ENCODE data around the gene JCHAIN. TPM values are rescaled to one million over a fixed set of nuclear protein-coding genes. Genes with fewer than 3 reads are reported as not detected.
"Not testable (repeated sequence)": the region's sequence is repeated elsewhere in the genome, so short reads cannot be mapped to it uniquely, and the experiment has no call there.

JCHAIN gene
- polyA plus RNA-seq, 4 donors = 0.90 to 2,753 (median 108) TPM

GRCh38 chr4:70682142-70682541, 15.8 kb upstream of the JCHAIN start:
- not testable (repeated sequence) for H3K9me3 ChIP-seq (ENCODE audit: control insufficient read depth in 2 of 2, insufficient read depth in 1 of 2, low read depth in 1 of 2, low read length in 1 of 2); H3K4me1 ChIP-seq (ENCODE audit: control insufficient read depth in 3 of 3, insufficient read depth in 2 of 3, low read depth in 1 of 3, low read length in 2 of 3); FAIRE-seq; H3K4me3 ChIP-seq (ENCODE audit: low read depth in 1 of 3, low read length in 3 of 3); H3K27ac ChIP-seq (ENCODE audit: low read depth in 1 of 3, low read length in 2 of 3); DNase-seq; H3K27me3 ChIP-seq (ENCODE audit: control insufficient read depth in 3 of 3, insufficient read depth in 3 of 3, low read length in 3 of 3); H3K36me3 ChIP-seq (ENCODE audit: control insufficient read depth in 3 of 3, insufficient read depth in 2 of 3, low read depth in 1 of 3, low read length in 3 of 3)
- WGBS, 3 donors = 73 to 80% (median 78%) methylated on average over 3 of the region's 3 CpGs

- Histone ChIP-seq H3K27ac (ENCODE audit: low read depth in 1 of 3, low read length in 2 of 3) (no peak overlapping the region), H3K4me3 (ENCODE audit: low read depth in 1 of 3, low read length in 3 of 3) (no peak overlapping the region), H3K36me3 (ENCODE audit: control insufficient read depth in 3 of 3, insufficient read depth in 2 of 3, low read depth in 1 of 3, low read length in 3 of 3) (no peaks in the 10 kb centered on the region), H3K9me3 (ENCODE audit: control insufficient read depth in 2 of 2, insufficient read depth in 1 of 2, low read depth in 1 of 2, low read length in 1 of 2) (no peaks in the 10 kb centered on the region), H3K4me1 (ENCODE audit: control insufficient read depth in 3 of 3, insufficient read depth in 2 of 3, low read depth in 1 of 3, low read length in 2 of 3) (no peaks in the 10 kb centered on the region), H3K27me3 (ENCODE audit: control insufficient read depth in 3 of 3, insufficient read depth in 3 of 3, low read length in 3 of 3) (no peaks in the 10 kb centered on the region)
- no peak for DNase-seq
- peak; percentile 84 for FAIRE-seq
Observed at GRCh38 chr4:70681704-70682103, 15.4 kb upstream of the JCHAIN start.

- Histone ChIP-seq H3K9me3 (ENCODE audit: control insufficient read depth in 2 of 2, insufficient read depth in 1 of 2, low read depth in 1 of 2, low read length in 1 of 2) (no peaks in the 10 kb centered on the region), H3K4me1 (ENCODE audit: control insufficient read depth in 3 of 3, insufficient read depth in 2 of 3, low read depth in 1 of 3, low read length in 2 of 3) (no peaks in the 10 kb centered on the region), H3K36me3 (ENCODE audit: control insufficient read depth in 3 of 3, insufficient read depth in 2 of 3, low read depth in 1 of 3, low read length in 3 of 3) (no peaks in the 10 kb centered on the region), H3K27ac (ENCODE audit: low read depth in 1 of 3, low read length in 2 of 3) (no peak overlapping the region), H3K27me3 (ENCODE audit: control insufficient read depth in 3 of 3, insufficient read depth in 3 of 3, low read length in 3 of 3) (no peaks in the 10 kb centered on the region), H3K4me3 (ENCODE audit: low read depth in 1 of 3, low read length in 3 of 3) (no peak overlapping the region)
- no peak for FAIRE-seq
- DNase-seq = no peak
Observed at GRCh38 chr4:70680934-70681333, 14.6 kb upstream of the JCHAIN start.

- FAIRE-seq (no peak), DNase-seq (no peak)
- H3K27me3 ChIP-seq (ENCODE audit: control insufficient read depth in 3 of 3, insufficient read depth in 3 of 3, low read length in 3 of 3) = no peaks in the 10 kb centered on the region
- no peaks in the 10 kb centered on the region for H3K9me3 ChIP-seq (ENCODE audit: control insufficient read depth in 2 of 2, insufficient read depth in 1 of 2, low read depth in 1 of 2, low read length in 1 of 2)
- no peaks in the 10 kb centered on the region for H3K4me1 ChIP-seq (ENCODE audit: control insufficient read depth in 3 of 3, insufficient read depth in 2 of 3, low read depth in 1 of 3, low read length in 2 of 3)
- no peak overlapping the region for H3K27ac ChIP-seq (ENCODE audit: low read depth in 1 of 3, low read length in 2 of 3)
- WGBS, 3 donors = 73 to 85% (median 75%) methylated on average over 1 of the region's 1 CpG
- H3K4me3 ChIP-seq (ENCODE audit: low read depth in 1 of 3, low read length in 3 of 3) = no peak overlapping the region
- no peaks in the 10 kb centered on the region for H3K36me3 ChIP-seq (ENCODE audit: control insufficient read depth in 3 of 3, insufficient read depth in 2 of 3, low read depth in 1 of 3, low read length in 3 of 3)
Observed at GRCh38 chr4:70678383-70678999, 12.2 kb upstream of the JCHAIN start.

GRCh38 chr4:70676554-70677090, 10.3 kb upstream of the JCHAIN start:
- no peaks in the 10 kb centered on the region for H3K9me3 ChIP-seq (ENCODE audit: control insufficient read depth in 2 of 2, insufficient read depth in 1 of 2, low read depth in 1 of 2, low read length in 1 of 2)
- DNase-seq (no peak), FAIRE-seq (no peak)
- no peaks in the 10 kb centered on the region for H3K27me3 ChIP-seq (ENCODE audit: control insufficient read depth in 3 of 3, insufficient read depth in 3 of 3, low read length in 3 of 3)
- H3K4me3 ChIP-seq (ENCODE audit: low read depth in 1 of 3, low read length in 3 of 3) = no peak overlapping the region
- H3K27ac ChIP-seq (ENCODE audit: low read depth in 1 of 3, low read length in 2 of 3) = peak overlapping the region in 1 of 3 donors; percentile 40
- WGBS, 3 donors = 88 to 90% (median 88%) methylated on average over 6 of the region's 6 CpGs
- H3K36me3 ChIP-seq (ENCODE audit: control insufficient read depth in 3 of 3, insufficient read depth in 2 of 3, low read depth in 1 of 3, low read length in 3 of 3) = no peaks in the 10 kb centered on the region
- H3K4me1 ChIP-seq (ENCODE audit: control insufficient read depth in 3 of 3, insufficient read depth in 2 of 3, low read depth in 1 of 3, low read length in 2 of 3) = no peaks in the 10 kb centered on the region

- WGBS, 3 donors = 51 to 67% (median 51%) methylated on average over 1 of the region's 1 CpG
- Histone ChIP-seq H3K4me1 (ENCODE audit: control insufficient read depth in 3 of 3, insufficient read depth in 2 of 3, low read depth in 1 of 3, low read length in 2 of 3) (no peaks in the 10 kb centered on the region), H3K27ac (ENCODE audit: low read depth in 1 of 3, low read length in 2 of 3) (no peak overlapping the region), H3K27me3 (ENCODE audit: control insufficient read depth in 3 of 3, insufficient read depth in 3 of 3, low read length in 3 of 3) (no peaks in the 10 kb centered on the region), H3K9me3 (ENCODE audit: control insufficient read depth in 2 of 2, insufficient read depth in 1 of 2, low read depth in 1 of 2, low read length in 1 of 2) (no peaks in the 10 kb centered on the region), H3K4me3 (ENCODE audit: low read depth in 1 of 3, low read length in 3 of 3) (no peak overlapping the region), H3K36me3 (ENCODE audit: control insufficient read depth in 3 of 3, insufficient read depth in 2 of 3, low read depth in 1 of 3, low read length in 3 of 3) (no peaks in the 10 kb centered on the region)
- DNase-seq (no peak), FAIRE-seq (no peak)
Observed at GRCh38 chr4:70674731-70675130, 8.4 kb upstream of the JCHAIN start.

GRCh38 chr4:70674191-70674590, 7.9 kb upstream of the JCHAIN start:
- no peaks in the 10 kb centered on the region for H3K4me1 ChIP-seq (ENCODE audit: control insufficient read depth in 3 of 3, insufficient read depth in 2 of 3, low read depth in 1 of 3, low read length in 2 of 3)

GRCh38 chr4:70671091-70671490, 4.8 kb upstream of the JCHAIN start:
- Histone ChIP-seq H3K4me1 (ENCODE audit: control insufficient read depth in 3 of 3, insufficient read depth in 2 of 3, low read depth in 1 of 3, low read length in 2 of 3) (no peaks in the 10 kb centered on the region), H3K27me3 (ENCODE audit: control insufficient read depth in 3 of 3, insufficient read depth in 3 of 3, low read length in 3 of 3) (no peaks in the 10 kb centered on the region), H3K4me3 (ENCODE audit: low read depth in 1 of 3, low read length in 3 of 3) (no peak overlapping the region), H3K9me3 (ENCODE audit: control insufficient read depth in 2 of 2, insufficient read depth in 1 of 2, low read depth in 1 of 2, low read length in 1 of 2) (no peaks in the 10 kb centered on the region), H3K27ac (ENCODE audit: low read depth in 1 of 3, low read length in 2 of 3) (no peak overlapping the region), H3K36me3 (ENCODE audit: control insufficient read depth in 3 of 3, insufficient read depth in 2 of 3, low read depth in 1 of 3, low read length in 3 of 3) (no peaks in the 10 kb centered on the region)
- 10 to 50% (median 32%) methylated on average over 2 of the region's 2 CpGs for WGBS, 3 donors
- FAIRE-seq (no peak), DNase-seq (no peak)

More at GRCh38 chr4:70674191-70674590, 7.9 kb upstream of the JCHAIN start:
- Histone ChIP-seq H3K36me3 (ENCODE audit: control insufficient read depth in 3 of 3, insufficient read depth in 2 of 3, low read depth in 1 of 3, low read length in 3 of 3) (no peaks in the 10 kb centered on the region), H3K4me3 (ENCODE audit: low read depth in 1 of 3, low read length in 3 of 3) (no peak overlapping the region), H3K9me3 (ENCODE audit: control insufficient read depth in 2 of 2, insufficient read depth in 1 of 2, low read depth in 1 of 2, low read length in 1 of 2) (no peaks in the 10 kb centered on the region), H3K27ac (ENCODE audit: low read depth in 1 of 3, low read length in 2 of 3) (no peak overlapping the region), H3K27me3 (ENCODE audit: control insufficient read depth in 3 of 3, insufficient read depth in 3 of 3, low read length in 3 of 3) (no peaks in the 10 kb centered on the region)
- DNase-seq (no peak), FAIRE-seq (no peak)

GRCh38 chr4:70670332-70671014, 4.2 kb upstream of the JCHAIN start:
- Histone ChIP-seq H3K4me3 (ENCODE audit: low read depth in 1 of 3, low read length in 3 of 3) (no peak overlapping the region), H3K36me3 (ENCODE audit: control insufficient read depth in 3 of 3, insufficient read depth in 2 of 3, low read depth in 1 of 3, low read length in 3 of 3) (no peaks in the 10 kb centered on the region), H3K4me1 (ENCODE audit: control insufficient read depth in 3 of 3, insufficient read depth in 2 of 3, low read depth in 1 of 3, low read length in 2 of 3) (no peaks in the 10 kb centered on the region), H3K27me3 (ENCODE audit: control insufficient read depth in 3 of 3, insufficient read depth in 3 of 3, low read length in 3 of 3) (no peaks in the 10 kb centered on the region), H3K9me3 (ENCODE audit: control insufficient read depth in 2 of 2, insufficient read depth in 1 of 2, low read depth in 1 of 2, low read length in 1 of 2) (no peaks in the 10 kb centered on the region), H3K27ac (ENCODE audit: low read depth in 1 of 3, low read length in 2 of 3) (no peak overlapping the region)
- DNase-seq (no peak), FAIRE-seq (no peak)
- 73 to 82% (median 79%) methylated on average over 5 of the region's 5 CpGs for WGBS, 3 donors

Measured in small intestine (tissue), 7 donors.